ENCODE data around the gene ZC3H7B. TPM values are rescaled to one million over a fixed set of nuclear protein-coding genes. Genes with fewer than 3 reads are reported as not detected.

Gene ZC3H7B
- polyA plus RNA-seq, 2 of the 4 experiments (the other 2 are of a cell fraction), result 12.4 to 22.8 TPM

GRCh38 chr22:41334215-41334614 lies 32.9 kb downstream of the ZC3H7B start:
- Histone ChIP-seq H3K27ac (no peak overlapping the region), H3K4me1 (no peaks in the 10 kb centered on the region), H3K9me3 (no peaks in the 10 kb centered on the region), H3K4me3 (no peak overlapping the region), H3K4me2 (no peak overlapping the region)
- ATAC-seq (no peak), FAIRE-seq (no peak), DNase-seq (ENCODE audit: low read depth in 1 of 2, low spot score in 1 of 2) (no peak)
- TF ChIP-seq FOSL2 (IDR thresholded peaks at IDR 0.05), result no peak
- no peak for TF ChIP-seq FOSL2 (CRISPR knock-in tag; IDR thresholded peaks at IDR 0.05)
- TF ChIP-seq ELK1 (IDR thresholded peaks at IDR 0.05; ENCODE audit: low read depth, low read length), result no peak
- TF ChIP-seq REST (IDR thresholded peaks at IDR 0.05), result no peak
- no peak for TF ChIP-seq RCOR1 (IDR thresholded peaks at IDR 0.05; ENCODE audit: low read depth, low read length)
- no peak for TF ChIP-seq ZC3H11A (IDR thresholded peaks at IDR 0.05)
- no peak for TF ChIP-seq JUNB (IDR thresholded peaks at IDR 0.05)
- no peak for TF ChIP-seq PHF8 (IDR thresholded peaks at IDR 0.05; ENCODE audit: borderline replicate concordance, low read depth)
- TF ChIP-seq ZFP36 (IDR thresholded peaks at IDR 0.05; ENCODE audit: borderline replicate concordance, partially characterized antibody), result no peak
- no peak for TF ChIP-seq RAD21 (conservative IDR thresholded peaks at IDR 0.05 in 1 of 2, IDR thresholded peaks at IDR 0.05 in 1 of 2)
- WGBS (ENCODE audit: missing lambda C conversion rate), result 80% methylated on average over 2 of the region's 3 CpGs
- CTCF ChIA-PET, result no interaction called here
- POLR2A ChIA-PET, result no interaction called here

DNA sequence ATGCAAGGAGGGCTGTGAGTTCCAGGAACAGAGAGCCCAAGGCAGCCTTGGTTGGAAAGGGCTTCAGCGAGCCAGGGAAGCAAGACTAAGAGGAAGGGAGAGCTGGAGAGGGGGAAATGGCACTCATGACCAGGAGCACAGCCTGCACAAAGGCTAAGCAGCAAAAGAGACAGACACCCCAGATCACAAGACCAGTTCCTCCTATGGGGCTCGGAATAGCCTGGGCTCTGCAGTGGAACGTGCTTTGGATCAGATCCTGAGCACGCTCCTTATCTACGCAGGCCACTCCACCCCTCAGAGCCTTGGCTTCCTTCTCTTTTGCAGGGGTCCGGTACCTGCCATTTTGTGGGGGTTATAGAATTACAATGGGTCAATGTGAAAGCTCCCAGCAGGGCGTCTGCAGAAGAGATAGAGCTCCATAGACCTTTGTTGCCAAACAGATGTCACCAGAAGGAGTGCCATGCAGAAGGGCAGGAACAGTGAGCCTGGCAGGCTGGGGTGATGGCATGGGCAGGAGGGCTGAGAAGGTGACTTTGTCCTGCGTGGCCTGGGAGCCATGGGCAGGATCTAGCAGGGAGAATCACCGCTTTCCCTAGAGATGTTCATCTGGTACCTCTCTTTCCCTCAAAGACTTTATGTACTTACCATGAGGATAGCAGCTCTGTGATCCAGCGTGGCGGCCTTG lies 33.8 kb downstream of the ZC3H7B start:
- H3K4me1 ChIP-seq, result no peaks in the 10 kb centered on the region
- POLR2A ChIA-PET, result no interaction called here
- no peak overlapping the region for H3K4me2 ChIP-seq
- DNase-seq (ENCODE audit: low read depth in 1 of 2, low spot score in 1 of 2), result no peak
- TF ChIP-seq FOSL2 (IDR thresholded peaks at IDR 0.05), result no peak
- no peak for TF ChIP-seq FOSL2 (CRISPR knock-in tag; IDR thresholded peaks at IDR 0.05)
- no peak for TF ChIP-seq CHD4 (IDR thresholded peaks at IDR 0.05; ENCODE audit: borderline replicate concordance)
- no peak for TF ChIP-seq GATA3 (IDR thresholded peaks at IDR 0.05; ENCODE audit: borderline replicate concordance)
- no peak for TF ChIP-seq SREBF2 (IDR thresholded peaks at IDR 0.05)
- TF ChIP-seq, protein P1, sequence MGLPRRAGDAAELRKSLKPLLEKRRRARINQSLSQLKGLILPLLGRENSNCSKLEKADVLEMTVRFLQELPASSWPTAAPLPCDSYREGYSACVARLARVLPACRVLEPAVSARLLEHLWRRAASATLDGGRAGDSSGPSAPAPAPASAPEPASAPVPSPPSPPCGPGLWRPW (IDR thresholded peaks at IDR 0.05), result no peak
- no peak for FAIRE-seq
- no peak for ATAC-seq
- H3K9me3 ChIP-seq, result no peaks in the 10 kb centered on the region
- no peak overlapping the region for H3K27ac ChIP-seq
- H3K4me3 ChIP-seq, result no peak overlapping the region
- 94% methylated on average over 10 of the region's 11 CpGs for WGBS (ENCODE audit: missing lambda C conversion rate)
- CTCF ChIA-PET, result interaction anchor here (1.2 to 1.7 kb wide), 2 partner anchors 8 to 16 kb away, joined by 3 to 5 read pairs; no protein-coding TSS in a partner anchor

DNA sequence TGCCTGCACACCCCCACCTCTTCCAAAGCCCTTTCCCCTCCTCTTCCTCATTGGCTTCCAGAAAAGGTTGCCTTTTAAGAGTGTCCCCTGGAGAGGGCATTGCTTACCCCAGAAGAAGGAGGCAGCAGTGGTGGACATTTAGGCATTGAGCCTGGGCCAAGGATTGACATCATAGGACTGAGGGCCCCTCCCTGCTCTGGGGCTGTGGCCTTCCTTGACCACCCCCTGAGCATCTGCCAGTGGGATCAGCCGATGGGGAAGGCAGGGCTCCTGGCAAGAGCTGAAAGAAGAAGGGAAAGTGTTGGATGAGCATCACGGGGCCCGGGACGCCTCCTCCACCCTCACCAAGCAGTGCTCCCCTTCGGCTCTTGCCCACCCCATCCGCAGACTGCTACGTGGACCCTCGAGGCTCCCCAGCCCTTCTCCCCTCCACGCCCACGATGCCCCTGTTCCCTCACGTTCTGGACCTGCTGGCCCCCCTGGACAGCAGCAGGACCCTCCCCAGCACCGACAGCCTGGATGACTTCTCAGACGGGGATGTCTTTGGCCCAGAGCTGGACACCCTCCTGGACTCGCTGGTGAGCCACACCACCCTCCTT lies 37.4 kb downstream of the ZC3H7B start:
- ChIA-PET POLR2A (no interaction called here), CTCF (no interaction called here)
- no peak for FAIRE-seq
- Histone ChIP-seq H3K4me2 (no peak overlapping the region), H3K4me3 (no peak overlapping the region), H3K9me3 (no peaks in the 10 kb centered on the region), H3K27ac (no peak overlapping the region), H3K4me1 (no peaks in the 10 kb centered on the region)
- DNase-seq (ENCODE audit: low read depth in 1 of 2, low spot score in 1 of 2), result no peak
- no peak for ATAC-seq
- 86% methylated on average over 8 of the region's 14 CpGs for WGBS (ENCODE audit: missing lambda C conversion rate)
- TF ChIP-seq HMGXB4 (CRISPR knock-in tag; IDR thresholded peaks at IDR 0.05; ENCODE audit: borderline replicate concordance), result no peak

All from A549 (cell line).